ENCODE measurements around the gene SLC6A6.

- TF ChIP-seq GATA2 (IDR thresholded peaks at IDR 0.05; ENCODE audit: low read depth, low read length): no peak
- TF ChIP-seq GATA3 (IDR thresholded peaks at IDR 0.05; ENCODE audit: low read depth, low read length): no peak
Measured at GRCh38 chr3:14505803-14506500, 103.5 kb downstream of the SLC6A6 start.

All from SH-SY5Y (cell line).